Activated CD4-positive, alpha-beta T cell treated with anti-CD3 and anti-CD28 coated beads for 24 hours (primary cell): Measurements from ENCODE around the gene FBXO8.
"Not testable (repeated sequence)": the region's sequence is repeated elsewhere in the genome, so short reads cannot be mapped to it uniquely, and the experiment has no call there.

Experiments used
- DNase-seq, 2 donors: peaks; one replicate each; pipeline ENCODE4 v3.0.0-alpha.2; 2020; ENCODE audit warnings: low read depth in 2 of 2

FBXO8 gene

DNA sequence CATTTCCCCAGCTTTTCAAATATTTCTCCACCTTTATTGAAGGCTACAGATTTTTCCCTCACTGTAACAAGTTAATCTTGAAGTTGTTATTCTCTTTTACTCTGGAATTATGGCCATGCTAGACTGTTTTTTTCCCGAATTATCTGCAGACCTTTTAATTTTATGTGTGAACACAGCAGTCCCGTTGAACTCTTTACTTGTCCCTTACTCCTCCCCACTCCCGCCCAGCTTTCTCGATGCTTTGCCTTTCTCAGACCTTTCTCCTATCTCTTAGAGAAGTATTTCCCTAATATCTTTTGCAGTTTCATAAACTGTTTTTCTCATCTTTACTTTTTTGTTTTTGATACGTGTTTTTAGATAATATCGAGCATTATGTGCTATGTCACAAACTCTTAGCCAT lies 1.0 kb upstream of the FBXO8 start:
- DNase-seq, result no peak

DNA sequence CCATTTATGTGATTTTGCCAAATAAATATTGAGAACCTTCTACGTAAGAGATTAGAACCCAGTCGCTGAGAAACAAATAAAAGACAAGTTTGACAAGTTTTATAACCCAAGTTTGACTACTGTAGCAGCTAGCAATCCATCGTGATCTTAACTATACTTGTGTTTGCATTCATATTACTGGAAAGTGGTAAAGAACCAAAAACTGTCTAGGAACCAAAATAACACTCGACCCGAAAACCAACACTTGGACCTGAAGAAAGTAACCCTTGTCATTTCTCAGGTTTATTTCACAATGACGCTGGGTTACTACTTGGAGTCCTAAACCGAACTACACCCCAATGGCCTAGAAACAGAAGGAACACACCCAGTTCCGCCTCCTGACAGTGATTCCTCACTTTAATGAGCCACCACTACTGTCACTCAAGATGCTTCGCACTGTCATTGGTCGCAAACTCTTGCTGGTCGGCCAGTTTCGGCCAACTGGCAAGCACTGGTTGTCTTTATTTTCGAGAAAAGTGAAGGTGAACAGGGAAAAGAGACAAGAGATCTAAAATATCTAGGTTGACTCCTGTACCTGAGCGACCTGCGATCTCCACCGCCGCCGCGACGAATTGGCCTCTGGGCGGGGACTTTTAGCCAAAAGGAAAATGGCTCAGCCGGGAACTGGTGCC lies 496 bp downstream of the FBXO8 start:
- peak; percentile 33 to 63 for DNase-seq

GRCh38 chr4:174281901-174282300 lies 1.6 kb downstream of the FBXO8 start:
- DNase-seq, result no peak

GRCh38 chr4:174281182-174281737 lies 2.2 kb downstream of the FBXO8 start:
- no peak for DNase-seq

- no peak for DNase-seq
These were observed 3.9 kb downstream of the FBXO8 start for GRCh38 chr4:174279433-174280155.

DNA sequence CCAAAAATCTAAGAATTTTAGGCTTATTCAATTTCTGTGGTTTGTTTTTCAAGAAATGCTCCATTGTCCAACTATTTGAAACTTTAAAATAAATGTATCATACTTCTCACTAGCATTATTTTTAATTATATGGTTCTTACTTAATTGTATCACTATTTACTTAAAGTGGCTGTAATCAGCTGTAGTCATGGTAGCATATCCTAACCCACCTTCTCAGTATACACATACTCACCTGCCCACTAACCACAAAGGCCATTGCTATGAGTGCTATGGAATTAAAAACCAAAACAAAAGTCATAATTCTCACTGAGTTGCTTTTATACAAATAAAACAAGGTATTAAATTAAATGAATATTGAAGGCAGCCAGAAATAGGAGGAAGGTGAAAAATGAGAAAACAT lies 5.0 kb downstream of the FBXO8 start:
- no peak for DNase-seq

- no peak for DNase-seq
These were observed 6.0 kb downstream of the FBXO8 start for GRCh38 chr4:174277433-174277832.

GRCh38 chr4:174275101-174275500 lies 8.4 kb downstream of the FBXO8 start:
- no peak for DNase-seq

GRCh38 chr4:174274436-174274835 lies 9.0 kb downstream of the FBXO8 start:
- DNase-seq, result no peak

GRCh38 chr4:174273930-174274329 lies 9.5 kb downstream of the FBXO8 start:
- DNase-seq, result no peak

DNA sequence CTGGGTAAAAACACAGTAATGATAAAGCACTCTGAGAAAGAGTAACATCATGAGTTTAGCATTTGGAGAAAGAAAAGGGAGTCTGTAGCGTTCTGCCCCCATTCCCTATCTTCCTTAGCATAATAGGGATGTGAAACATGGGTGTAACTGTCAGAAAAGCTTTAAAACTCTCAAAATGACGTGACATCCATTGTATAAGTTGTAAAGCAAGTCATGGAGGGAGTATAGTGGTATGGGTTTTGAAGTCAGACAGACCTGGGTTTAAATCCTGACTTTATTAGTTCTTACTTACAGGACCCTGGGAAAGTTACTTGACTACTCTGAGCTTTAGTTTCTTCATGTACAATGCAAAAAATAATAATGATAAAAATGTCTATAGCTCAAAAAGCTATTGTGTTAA lies 17.1 kb downstream of the FBXO8 start:
- DNase-seq, result no peak

DNA sequence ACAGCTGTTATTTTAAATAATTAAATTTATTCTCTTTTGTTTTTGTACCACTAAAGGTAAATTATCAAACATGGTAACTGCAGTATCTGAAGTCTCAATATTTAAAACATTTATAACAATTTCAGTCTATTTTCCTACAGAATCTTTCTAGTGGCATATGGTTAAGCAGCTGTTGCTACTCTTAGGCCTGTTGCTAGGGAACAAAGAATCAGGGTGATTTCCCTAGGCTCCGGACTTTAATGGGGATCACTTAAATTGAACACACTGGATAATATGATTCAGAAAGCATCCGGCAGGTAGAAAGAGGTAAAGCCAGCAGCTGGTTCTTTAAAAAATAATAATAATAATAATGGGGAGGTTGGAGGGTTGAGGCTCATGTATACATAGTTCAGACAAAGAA lies 17.6 kb downstream of the FBXO8 start:
- no peak for DNase-seq

DNA sequence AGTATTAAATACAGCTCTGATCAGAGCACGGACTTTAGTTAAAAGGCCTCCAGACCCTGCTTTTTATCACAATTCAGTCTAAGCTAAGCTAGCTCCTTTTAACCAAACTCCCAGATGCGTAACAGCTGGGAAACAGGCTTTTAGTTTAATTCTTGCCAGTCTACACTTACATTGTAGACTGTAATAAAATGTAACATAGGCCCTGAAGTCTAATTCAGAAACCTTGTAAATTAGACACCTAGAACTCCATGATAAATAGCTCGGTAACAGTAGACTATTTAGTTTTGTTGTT lies 20.1 kb downstream of the FBXO8 start:
- no peak for DNase-seq

DNA sequence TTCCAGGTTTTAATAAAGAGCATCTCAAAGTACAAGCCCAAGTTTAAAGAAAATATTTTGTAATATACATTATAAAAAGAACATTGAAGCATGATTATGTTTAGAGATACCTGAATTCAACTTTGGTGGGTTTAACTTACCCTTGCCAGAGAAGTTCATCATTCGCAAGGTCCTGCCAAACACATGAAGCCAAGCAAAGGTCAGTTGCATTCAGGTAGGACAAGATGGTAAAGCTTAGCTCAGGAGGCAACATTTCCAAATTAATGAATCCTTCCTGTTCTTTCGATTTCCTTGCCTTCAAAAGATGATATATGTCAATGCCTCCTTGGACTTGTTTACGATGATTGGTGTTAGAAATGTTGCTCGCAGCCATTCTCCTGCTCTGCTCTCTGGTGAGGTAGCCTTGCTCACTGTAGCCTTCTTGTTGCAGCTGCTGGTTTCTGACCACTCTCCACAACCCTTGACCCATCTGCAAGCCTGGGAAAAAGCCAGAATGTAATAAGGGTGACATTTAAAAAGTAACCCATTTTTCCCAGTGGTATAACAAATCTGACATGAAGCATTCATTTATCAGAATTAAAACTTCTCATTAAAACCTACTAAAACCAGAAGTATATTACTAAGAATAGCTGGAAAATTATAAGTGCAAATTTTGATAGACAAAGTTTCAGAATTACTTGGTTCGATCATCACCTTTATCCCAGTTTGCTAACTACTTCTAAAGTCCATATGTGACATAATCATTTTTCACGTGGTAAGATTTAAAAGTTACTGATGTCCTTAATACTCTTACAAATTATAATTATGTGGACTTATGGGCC lies 20.6 kb downstream of the FBXO8 start:
- DNase-seq, result no peak

GRCh38 chr4:174261432-174261831 lies 22.0 kb downstream of the FBXO8 start:
- DNase-seq, result not testable (repeated sequence)

- no peak for DNase-seq
These were observed 23.4 kb downstream of the FBXO8 start for GRCh38 chr4:174260099-174260498.

DNA sequence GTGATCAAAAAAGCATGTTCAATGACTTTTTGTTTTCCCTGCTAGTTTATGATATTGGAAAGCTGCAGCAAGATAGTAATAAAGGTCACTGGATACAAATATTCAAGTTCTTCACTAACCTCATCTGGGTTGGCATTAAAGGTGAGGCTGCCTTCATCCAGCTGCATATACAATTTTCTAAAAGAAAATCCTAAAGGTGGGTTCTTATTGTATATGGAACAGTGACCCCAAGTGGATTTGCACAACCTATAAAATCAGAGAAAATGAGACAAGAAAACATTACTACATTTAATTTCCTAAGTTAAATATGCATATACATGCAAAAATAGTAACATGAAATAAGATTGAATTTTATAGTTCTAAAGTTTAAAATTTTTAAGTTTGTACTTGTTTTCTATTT lies 23.9 kb downstream of the FBXO8 start:
- no peak for DNase-seq

GRCh38 chr4:174256277-174256713 lies 27.2 kb downstream of the FBXO8 start:
- no peak for DNase-seq

DNA sequence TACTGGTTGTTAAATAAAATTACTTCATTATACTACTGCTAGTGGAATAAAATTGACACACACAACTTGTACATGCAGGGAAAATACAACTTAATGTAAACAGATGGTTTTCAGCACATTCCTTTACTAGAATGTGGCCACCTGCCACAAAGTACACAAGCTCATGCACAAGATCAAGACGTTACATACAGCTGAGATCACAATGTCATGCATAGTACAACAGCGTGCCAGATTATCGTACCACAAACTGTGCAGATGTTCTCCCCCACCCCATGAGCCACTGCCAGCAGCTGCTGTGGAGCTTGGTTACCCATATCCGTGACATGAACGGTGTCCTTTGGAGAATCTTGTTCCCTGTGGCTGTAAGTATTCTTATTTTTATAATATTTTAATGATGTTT lies 27.7 kb downstream of the FBXO8 start:
- no peak for DNase-seq

DNA sequence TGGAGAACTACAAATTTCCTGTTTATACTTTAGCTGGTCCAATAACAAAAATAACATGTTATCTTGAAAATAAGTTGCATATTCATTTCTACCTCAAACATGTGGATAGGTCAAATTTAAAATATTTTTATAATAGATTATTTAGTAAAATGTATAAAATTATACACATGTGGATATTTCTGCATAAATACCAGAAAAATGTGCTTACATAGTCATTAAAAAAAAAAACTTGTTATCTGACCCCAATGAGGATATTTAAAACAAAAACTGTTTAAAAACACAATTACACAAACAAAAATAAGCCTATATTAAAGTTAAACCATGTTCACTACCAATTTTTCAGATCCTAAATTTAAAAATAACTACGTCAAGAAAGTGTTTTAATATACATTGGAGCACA lies 28.1 kb downstream of the FBXO8 start:
- DNase-seq, result no peak

DNA sequence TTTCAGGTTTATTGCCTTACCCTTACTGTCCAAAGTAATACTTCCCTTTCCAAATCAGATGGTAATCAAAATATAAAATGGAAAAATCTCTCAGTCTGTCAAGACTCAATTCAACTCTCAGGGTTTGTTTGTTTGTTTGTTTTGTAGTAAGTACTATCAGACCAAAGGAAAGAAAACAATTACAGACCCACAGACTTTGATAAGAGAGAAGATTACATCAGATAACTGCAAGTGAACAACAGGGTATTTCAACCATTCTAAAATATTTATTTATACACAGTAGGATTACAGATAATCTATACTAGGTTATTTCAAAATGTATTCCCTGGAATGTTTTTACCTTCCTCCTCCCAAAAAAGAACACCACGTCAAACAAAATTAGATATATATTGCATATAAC lies 28.9 kb downstream of the FBXO8 start:
- no peak for DNase-seq

DNA sequence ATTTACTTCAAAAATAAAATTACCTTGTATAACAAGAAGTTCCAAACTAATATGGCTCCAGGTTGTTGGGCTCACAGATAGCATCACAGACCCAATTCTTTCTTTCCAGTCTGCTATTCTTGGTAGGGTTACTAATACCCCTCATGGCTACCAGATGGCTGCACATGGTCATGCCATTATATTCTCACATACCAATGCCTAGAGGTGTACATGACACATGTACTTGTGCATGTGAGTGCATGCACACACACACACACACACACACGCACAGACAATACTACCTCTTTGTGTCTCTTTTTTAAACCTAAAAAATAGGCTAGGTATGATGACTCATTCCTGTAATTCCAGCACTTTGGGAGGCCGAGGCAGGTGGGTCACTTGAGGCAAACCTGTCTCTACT lies 31.1 kb downstream of the FBXO8 start:
- DNase-seq, result no peak

DNA sequence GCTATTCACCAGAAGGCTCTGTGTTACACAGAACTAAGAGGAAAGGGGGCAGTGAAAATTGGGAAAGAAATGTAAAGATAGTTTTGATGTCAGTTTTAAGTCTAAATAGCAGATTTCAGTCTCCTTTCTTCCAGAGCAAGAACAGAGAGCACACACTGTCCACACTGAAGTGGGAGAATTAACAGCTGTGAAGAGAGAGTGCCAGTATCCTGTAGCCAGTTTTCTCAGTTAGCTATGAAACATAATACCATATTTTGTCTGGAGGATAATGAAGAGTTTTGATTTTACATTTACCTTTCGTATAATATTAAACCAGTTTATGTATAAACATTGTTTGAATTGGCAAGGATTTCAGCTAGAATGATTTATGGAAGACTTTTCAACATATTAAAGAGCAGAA lies 35.1 kb downstream of the FBXO8 start:
- no peak for DNase-seq
